Prostate gland (tissue), 2 donors: ENCODE data around the gene TIE1.

Experiments used
- POLR2A ChIP-seq: fragments of 450-650 bp; IDR thresholded peaks from one replicate; pipeline ENCODE4 v1.6.1; 2016; ENCODE audit warnings: antibody characterized with exemption, mild to moderate bottlenecking
- POLR2AphosphoS5 ChIP-seq: sonication (generic); formaldehyde crosslinking; IDR thresholded peaks from one replicate; pipeline ENCODE4 v1.6.1; 2017; ENCODE audit warnings: antibody characterized with exemption
- TF ChIP-seq, protein P1 (sequence below), 4 experiments: fragments of 200-600 bp in 2 of 4; fragments of 450-650 bp in 2 of 4; sonication (generic) in 2 of 4; IDR thresholded peaks; 1 replicate in 3 of 4; 2 replicates in 1 of 4; pipeline ENCODE4 v1.5.1; 2016 to 2019; ENCODE audit warnings: antibody characterized with exemption in 4 of 4, mild to moderate bottlenecking in 2 of 4, moderate library complexity in 2 of 4

DNA sequence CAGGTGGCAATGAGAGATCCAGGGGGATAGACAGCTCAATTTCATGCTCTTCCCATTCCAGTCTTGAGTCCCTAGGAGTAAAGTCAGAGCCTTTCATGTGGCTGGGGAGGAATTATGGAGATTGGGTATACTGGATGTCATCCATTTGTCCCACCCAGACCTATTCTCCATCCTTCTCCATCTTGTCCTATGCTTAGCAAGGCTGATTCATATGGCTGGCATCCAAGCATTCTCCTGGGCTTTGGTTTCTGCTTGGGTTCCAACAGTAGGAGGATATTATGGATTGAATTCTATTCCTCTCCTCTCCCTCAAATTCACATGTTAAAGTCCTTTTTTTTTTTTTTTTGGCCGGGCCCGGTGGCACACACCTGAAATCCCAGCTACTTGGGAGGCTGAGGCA lies 54.2 kb downstream of the TIE1 start:
- TF ChIP-seq POLR2A (no peak), POLR2AphosphoS5 (no peak)
- TF ChIP-seq, protein P1, sequence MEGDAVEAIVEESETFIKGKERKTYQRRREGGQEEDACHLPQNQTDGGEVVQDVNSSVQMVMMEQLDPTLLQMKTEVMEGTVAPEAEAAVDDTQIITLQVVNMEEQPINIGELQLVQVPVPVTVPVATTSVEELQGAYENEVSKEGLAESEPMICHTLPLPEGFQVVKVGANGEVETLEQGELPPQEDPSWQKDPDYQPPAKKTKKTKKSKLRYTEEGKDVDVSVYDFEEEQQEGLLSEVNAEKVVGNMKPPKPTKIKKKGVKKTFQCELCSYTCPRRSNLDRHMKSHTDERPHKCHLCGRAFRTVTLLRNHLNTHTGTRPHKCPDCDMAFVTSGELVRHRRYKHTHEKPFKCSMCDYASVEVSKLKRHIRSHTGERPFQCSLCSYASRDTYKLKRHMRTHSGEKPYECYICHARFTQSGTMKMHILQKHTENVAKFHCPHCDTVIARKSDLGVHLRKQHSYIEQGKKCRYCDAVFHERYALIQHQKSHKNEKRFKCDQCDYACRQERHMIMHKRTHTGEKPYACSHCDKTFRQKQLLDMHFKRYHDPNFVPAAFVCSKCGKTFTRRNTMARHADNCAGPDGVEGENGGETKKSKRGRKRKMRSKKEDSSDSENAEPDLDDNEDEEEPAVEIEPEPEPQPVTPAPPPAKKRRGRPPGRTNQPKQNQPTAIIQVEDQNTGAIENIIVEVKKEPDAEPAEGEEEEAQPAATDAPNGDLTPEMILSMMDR (IDR thresholded peaks at IDR 0.05) = no peak
